Mesenchymal stem cell (in vitro differentiated cells and primary cell): ENCODE measurements around the gene PLAAT3.

Source experiments
- DNase-seq: peaks from one replicate; pipeline ENCODE4 v3.0.0-alpha.2; 2013
- H2AFZ ChIP-seq: one replicate; pipeline ENCODE4 v1.6.1; 2013; ENCODE audit warnings: low read depth, mild to moderate bottlenecking, control low read depth, inconsistent platforms, low read length, moderate library complexity
- H2AK5ac ChIP-seq: 2 replicates; pipeline ENCODE4 v1.6.1; 2013; ENCODE audit warnings: low read length, moderate library complexity, mild to moderate bottlenecking, inconsistent platforms; ENCODE audit not compliant: severe bottlenecking
- H2BK120ac ChIP-seq: one replicate; pipeline ENCODE4 v1.6.1; 2013; ENCODE audit warnings: low read depth, mild to moderate bottlenecking, inconsistent platforms, low read length, moderate library complexity
- H2BK12ac ChIP-seq, 2 experiments: one replicate each; pipeline ENCODE4 v1.6.1; 2013; ENCODE audit warnings: inconsistent platforms in 2 of 2, low read length in 2 of 2, mild to moderate bottlenecking in 2 of 2, moderate library complexity in 2 of 2, control low read depth in 1 of 2
- H2BK15ac ChIP-seq: one replicate; pipeline ENCODE4 v1.6.1; 2013; ENCODE audit warnings: mild to moderate bottlenecking, low read depth, inconsistent platforms; ENCODE audit not compliant: poor library complexity, severe bottlenecking
- H2BK5ac ChIP-seq: 2 replicates; pipeline ENCODE4 v1.6.1; 2013; ENCODE audit warnings: low read depth, mild to moderate bottlenecking, low read length, control low read depth, inconsistent platforms; ENCODE audit not compliant: poor library complexity, severe bottlenecking
- H3K14ac ChIP-seq, 2 experiments: one replicate each; pipeline ENCODE4 v1.6.1; 2013; ENCODE audit warnings: inconsistent platforms in 2 of 2, low read length in 2 of 2, control low read depth in 1 of 2, mild to moderate bottlenecking in 1 of 2, moderate library complexity in 1 of 2
- H3K18ac ChIP-seq, 2 experiments: one replicate each; pipeline ENCODE4 v1.6.1; 2013; ENCODE audit warnings: inconsistent platforms in 2 of 2, low read length in 2 of 2, control low read depth in 1 of 2, low read depth in 1 of 2, mild to moderate bottlenecking in 1 of 2
- H3K23ac ChIP-seq, 2 experiments: one replicate each; pipeline ENCODE4 v1.6.1; 2013; ENCODE audit warnings: inconsistent platforms in 2 of 2, low read length in 2 of 2, mild to moderate bottlenecking in 2 of 2, moderate library complexity in 2 of 2, control low read depth in 1 of 2
- H3K27ac ChIP-seq: 2 replicates; pipeline ENCODE4 v1.5.1; 2013; ENCODE audit warnings: mild to moderate bottlenecking, moderate library complexity, low read length, control low read depth, inconsistent platforms; ENCODE audit not compliant: poor library complexity, severe bottlenecking
- H3K27me3 ChIP-seq, 2 experiments: 2 replicates each; pipeline versions ENCODE4 v1.6.1 to v1.7.0; 2013; ENCODE audit warnings: low read length in 2 of 2, mild to moderate bottlenecking in 2 of 2, moderate library complexity in 2 of 2, control low read depth in 1 of 2, inconsistent platforms in 1 of 2; ENCODE audit not compliant: control insufficient read depth in 1 of 2, insufficient read depth in 1 of 2
- H3K36me3 ChIP-seq, 2 experiments: 2 replicates each; pipeline versions ENCODE4 v1.6.1 to v1.7.0; 2013; ENCODE audit warnings: low read length in 2 of 2, control low read depth in 1 of 2, inconsistent platforms in 1 of 2, low read depth in 1 of 2, mild to moderate bottlenecking in 1 of 2; ENCODE audit not compliant: insufficient read depth in 2 of 2, control insufficient read depth in 1 of 2
- H3K4ac ChIP-seq, 2 experiments: one replicate each; pipeline ENCODE4 v1.6.1; 2013; ENCODE audit warnings: inconsistent platforms in 2 of 2, low read length in 2 of 2, mild to moderate bottlenecking in 2 of 2, moderate library complexity in 2 of 2, control low read depth in 1 of 2, low read depth in 1 of 2
- H3K4me1 ChIP-seq: 2 replicates; pipeline ENCODE4 v1.6.1; 2013; ENCODE audit warnings: low read depth, low read length, control low read depth; ENCODE audit not compliant: control insufficient read depth, insufficient read depth
- H3K4me2 ChIP-seq: 2 replicates; pipeline ENCODE4 v1.6.1; 2013; ENCODE audit warnings: low read length, mild to moderate bottlenecking, inconsistent platforms; ENCODE audit not compliant: poor library complexity, severe bottlenecking
- H3K4me3 ChIP-seq, 2 experiments: 2 replicates each; pipeline versions ENCODE4 v1.5.1 to v1.7.0; 2013; ENCODE audit warnings: low read length in 2 of 2, mild to moderate bottlenecking in 2 of 2, control low read depth in 1 of 2, low read depth in 1 of 2; ENCODE audit not compliant: insufficient read depth in 1 of 2
- H3K79me1 ChIP-seq: replicated peaks from 2 replicates; pipeline ENCODE4 v1.6.1; 2013; ENCODE audit warnings: mild to moderate bottlenecking, control low read depth, low read length, inconsistent platforms; ENCODE audit not compliant: poor library complexity, severe bottlenecking
- H3K9ac ChIP-seq: 2 replicates; pipeline ENCODE4 v1.7.0; 2013; ENCODE audit warnings: mild to moderate bottlenecking, low read length, moderate library complexity
- H3K9me3 ChIP-seq: 2 replicates; pipeline ENCODE4 v1.7.0; 2013; ENCODE audit warnings: mild to moderate bottlenecking, low read length; ENCODE audit not compliant: control insufficient read depth
- H4K8ac ChIP-seq: one replicate; pipeline ENCODE4 v1.6.1; 2013; ENCODE audit warnings: inconsistent platforms, mild to moderate bottlenecking, low read length, moderate library complexity
- H4K91ac ChIP-seq: one replicate; pipeline ENCODE4 v1.6.1; 2013; ENCODE audit warnings: mild to moderate bottlenecking, low read length, inconsistent platforms
- WGBS: methylation state at CpG from one replicate; pipeline ENCODE4 v1.1.7; 2013; ENCODE audit warnings: mixed read lengths; 5-methylcytosine and 5-hydroxymethylcytosine counted together

Gene PLAAT3

DNA sequence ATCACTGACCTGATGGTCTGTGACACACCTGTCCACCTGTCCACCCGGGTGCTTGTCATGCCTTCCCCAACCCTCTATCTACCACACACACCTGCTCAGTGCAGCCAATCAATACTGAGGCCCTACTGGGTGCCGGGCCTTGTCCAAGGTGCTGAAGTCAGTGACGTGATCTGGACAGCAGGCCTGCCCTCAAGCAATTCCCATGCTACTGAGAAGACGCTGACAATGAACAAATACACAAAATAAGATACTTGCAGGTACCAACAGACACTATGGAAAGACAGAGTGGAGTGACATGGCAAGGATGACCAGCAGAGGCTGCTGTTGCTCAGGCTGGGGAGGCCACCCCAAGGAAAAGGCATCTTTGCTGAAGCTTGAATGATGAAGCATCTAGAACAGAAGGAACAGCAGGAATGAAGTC lies 21.2 kb downstream of the PLAAT3 start:
- no peak overlapping the region for H2BK120ac ChIP-seq
- H3K79me1 ChIP-seq, result peaks cover 32% of the 10 kb centered on the region
- 72% methylated on average over 4 of the region's 4 CpGs for WGBS

DNA sequence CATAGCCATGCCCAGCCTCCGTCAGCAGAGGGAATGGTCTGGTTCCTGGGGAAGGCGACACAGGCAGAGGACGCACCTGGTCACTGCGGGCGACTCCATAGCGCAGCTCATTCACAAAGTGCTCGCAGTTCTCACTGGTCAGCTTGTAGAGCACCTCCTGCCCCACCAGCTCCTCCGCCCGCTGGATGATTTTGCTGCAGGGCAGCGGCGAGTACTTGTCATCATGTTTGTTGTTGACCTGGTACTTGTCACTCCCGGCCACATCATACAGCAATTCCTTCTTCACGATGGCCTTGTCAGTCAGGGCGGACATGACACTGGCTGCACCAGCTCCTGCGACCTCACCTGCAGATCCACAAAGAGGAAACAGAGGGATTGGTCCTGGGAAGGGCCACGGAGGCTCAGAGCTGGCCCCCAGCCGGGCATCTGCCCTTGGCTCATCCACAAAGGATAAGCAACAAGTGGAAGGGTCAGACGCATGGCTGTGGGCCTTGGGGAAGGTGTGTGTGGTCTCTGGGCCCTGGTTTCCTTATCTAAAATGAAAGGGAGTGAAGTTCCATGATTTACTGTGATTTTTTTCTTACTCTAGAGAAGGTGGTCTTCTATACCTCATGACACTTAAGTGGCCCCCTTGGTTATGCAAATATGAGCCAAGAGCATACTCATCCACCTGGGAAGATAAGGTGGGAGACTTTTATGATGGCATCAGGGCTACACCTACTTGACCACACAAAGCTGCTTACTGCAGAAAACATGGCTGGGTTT lies 24.0 kb downstream of the PLAAT3 start:
- Histone ChIP-seq H3K27ac (no peak overlapping the region), H2BK12ac (no peak overlapping the region), H3K4ac (no peak overlapping the region), H3K9ac (no peak overlapping the region), H3K18ac (no peak overlapping the region), H3K23ac (no peak overlapping the region), H2BK5ac (no peak overlapping the region), H3K14ac (no peak overlapping the region), H2BK15ac (no peak overlapping the region), H2AFZ (no peak overlapping the region), H3K79me1 (peaks cover 30% of the 10 kb centered on the region), H3K4me3 (no peak overlapping the region), H3K27me3 (no peaks in the 10 kb centered on the region), H4K91ac (no peak overlapping the region), H3K4me1 (peaks cover 5% of the 10 kb centered on the region), H4K8ac (no peak overlapping the region), H3K36me3 (peaks cover 27 to 58% of the 10 kb centered on the region in 2 experiments), H2BK120ac (no peak overlapping the region), H3K9me3 (no peaks in the 10 kb centered on the region), H3K4me2 (no peak overlapping the region), H2AK5ac (no peak overlapping the region)
- 86% methylated on average over 18 of the region's 18 CpGs for WGBS
- no peak for DNase-seq

More for the DNA sequence above, 21.2 kb downstream of the PLAAT3 start:
- Histone ChIP-seq H2BK15ac (no peak overlapping the region), H2AFZ (no peak overlapping the region), H3K4me1 (peaks cover 7% of the 10 kb centered on the region), H2AK5ac (no peak overlapping the region), H3K9ac (no peak overlapping the region), H3K23ac (no peak overlapping the region), H3K4me2 (no peak overlapping the region), H3K4ac (no peak overlapping the region), H3K36me3 (peaks cover 29 to 68% of the 10 kb centered on the region in 2 experiments), H3K4me3 (no peak overlapping the region), H2BK5ac (no peak overlapping the region), H3K27me3 (no peaks in the 10 kb centered on the region), H4K8ac (no peak overlapping the region), H3K14ac (no peak overlapping the region), H3K18ac (no peak overlapping the region), H3K9me3 (no peaks in the 10 kb centered on the region), H3K27ac (no peak overlapping the region), H2BK12ac (no peak overlapping the region), H4K91ac (no peak overlapping the region)
- no peak for DNase-seq

- no peak overlapping the region for H2BK120ac ChIP-seq
- no peaks in the 10 kb centered on the region for H3K27me3 ChIP-seq
- no peak overlapping the region for H2BK5ac ChIP-seq
- H2BK12ac ChIP-seq, result no peak overlapping the region
- no peak overlapping the region for H3K9ac ChIP-seq
- no peak overlapping the region for H2AFZ ChIP-seq
- no peak overlapping the region for H3K27ac ChIP-seq
- no peak overlapping the region for H3K23ac ChIP-seq
- no peak overlapping the region for H3K4me2 ChIP-seq
- peaks cover 27 to 51% of the 10 kb centered on the region in 2 experiments for H3K36me3 ChIP-seq
- no peak overlapping the region for H3K18ac ChIP-seq
- no peak overlapping the region for H2BK15ac ChIP-seq
- H3K4me3 ChIP-seq, result no peak overlapping the region
- no peak overlapping the region for H3K14ac ChIP-seq
- peaks cover 5% of the 10 kb centered on the region for H3K4me1 ChIP-seq
- H3K79me1 ChIP-seq, result peaks cover 28% of the 10 kb centered on the region
- no peak overlapping the region for H3K4ac ChIP-seq
- H4K91ac ChIP-seq, result no peak overlapping the region
- H2AK5ac ChIP-seq, result no peak overlapping the region
- WGBS, result 80% methylated on average over 2 of the region's 3 CpGs
- no peak overlapping the region for H4K8ac ChIP-seq
- H3K9me3 ChIP-seq, result no peaks in the 10 kb centered on the region
- no peak for DNase-seq
Measured at GRCh38 chr11:63589000-63589399, 25.2 kb downstream of the PLAAT3 start.

DNA sequence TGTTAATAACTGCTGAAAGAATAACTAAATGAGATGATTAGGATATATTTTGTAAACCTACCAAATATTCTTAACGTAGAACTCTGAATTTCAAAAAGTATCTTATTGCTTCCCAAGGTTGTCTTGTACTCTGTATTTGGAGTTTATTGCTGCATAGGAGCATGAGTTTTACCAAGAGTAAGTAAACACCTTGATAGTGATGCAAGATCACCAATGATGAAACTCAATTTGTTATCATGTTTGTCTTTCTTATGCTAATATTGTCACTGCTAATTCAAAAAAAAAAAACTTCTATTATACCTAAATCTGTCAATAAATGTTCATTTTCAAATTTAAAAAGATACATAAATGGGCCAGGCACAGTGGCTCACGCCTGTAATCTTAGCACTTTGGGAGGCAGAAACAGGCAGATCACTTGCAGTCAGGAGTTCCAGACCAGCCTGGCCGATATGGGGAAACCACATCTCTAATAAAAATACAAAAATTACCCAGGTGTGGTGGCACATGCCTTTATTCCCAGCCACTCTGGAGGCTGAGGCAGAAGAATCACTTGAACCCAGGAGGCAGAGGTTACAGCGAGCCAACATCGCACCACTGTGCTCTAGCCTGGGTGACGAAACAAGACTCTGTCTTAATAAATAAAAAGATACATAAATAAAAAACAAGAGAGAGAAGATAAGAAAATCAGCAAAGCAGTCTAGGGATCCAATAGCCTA lies 27.6 kb downstream of the PLAAT3 start:
- peaks cover 4% of the 10 kb centered on the region for H3K9me3 ChIP-seq
- WGBS, result 87% methylated on average over 3 of the region's 6 CpGs
- no peak overlapping the region for H2AFZ ChIP-seq
- H3K4ac ChIP-seq, result no peak overlapping the region
- no peak overlapping the region for H4K91ac ChIP-seq
- H3K18ac ChIP-seq, result no peak overlapping the region
- no peak overlapping the region for H3K4me2 ChIP-seq
- no peak overlapping the region for H3K4me3 ChIP-seq
- no peak overlapping the region for H2BK12ac ChIP-seq
- H3K27ac ChIP-seq, result no peak overlapping the region
- no peak overlapping the region for H2AK5ac ChIP-seq
- no peak overlapping the region for H3K9ac ChIP-seq
- H4K8ac ChIP-seq, result no peak overlapping the region
- no peak overlapping the region for H3K23ac ChIP-seq
- H2BK5ac ChIP-seq, result no peak overlapping the region
- H3K79me1 ChIP-seq, result peaks cover 19% of the 10 kb centered on the region
- H3K36me3 ChIP-seq, result peaks cover 32 to 35% of the 10 kb centered on the region in 2 experiments
- no peak overlapping the region for H3K14ac ChIP-seq
- no peaks in the 10 kb centered on the region for H3K27me3 ChIP-seq
- DNase-seq, result no peak
- no peak overlapping the region for H2BK120ac ChIP-seq
- H2BK15ac ChIP-seq, result no peak overlapping the region
- peaks cover 2% of the 10 kb centered on the region for H3K4me1 ChIP-seq
